ENCODE results near the gene PCYT1B.
"Not testable (repeated sequence)": the region's sequence is repeated elsewhere in the genome, so short reads cannot be mapped to it uniquely, and the experiment has no call there.

Gene PCYT1B

GRCh38 chrX:24662352-24662751 is 15.2 kb upstream of the PCYT1B start:
- POLR2A ChIA-PET = no interaction called here
- DNase-seq (ENCODE audit: extremely low spot score) = no peak
- CTCF ChIA-PET = interaction anchor here (0.8 kb wide), 1 partner anchor 14 kb away, joined by 3 read pairs; no protein-coding TSS in a partner anchor
- TF ChIP-seq BHLHE40 (IDR thresholded peaks at IDR 0.05; ENCODE audit: borderline replicate concordance) (no peak), CTBP1 (IDR thresholded peaks at IDR 0.05; ENCODE audit: borderline replicate concordance) (no peak), TARDBP (IDR thresholded peaks at IDR 0.05) (no peak), HDGF (IDR thresholded peaks at IDR 0.05; ENCODE audit: borderline replicate concordance) (no peak), LEF1 (IDR thresholded peaks at IDR 0.05; ENCODE audit: borderline replicate concordance) (no peak), L3MBTL2 (conservative IDR thresholded peaks at IDR 0.05) (no peak), SP1 (IDR thresholded peaks at IDR 0.05) (no peak), ARNT (IDR thresholded peaks at IDR 0.05) (no peak), ELF4 (IDR thresholded peaks at IDR 0.05) (no peak), PKNOX1 (IDR thresholded peaks at IDR 0.05) (no peak), FOXM1 (IDR thresholded peaks at IDR 0.05; ENCODE audit: borderline replicate concordance) (no peak), ZNF384 (IDR thresholded peaks at IDR 0.05) (no peak), FOXA1 (IDR thresholded peaks at IDR 0.05) (no peak), SUZ12 (IDR thresholded peaks at IDR 0.05) (no peak), FOXK2 (IDR thresholded peaks at IDR 0.05) (no peak), NFRKB (IDR thresholded peaks at IDR 0.05) (no peak)

GRCh38 chrX:24661292-24661691 is 14.1 kb upstream of the PCYT1B start:
- CTCF ChIA-PET = no interaction called here
- no peak for DNase-seq (ENCODE audit: extremely low spot score)
- POLR2A ChIA-PET = no interaction called here
- TF ChIP-seq PKNOX1 (IDR thresholded peaks at IDR 0.05) = no peak
- TF ChIP-seq HDGF (IDR thresholded peaks at IDR 0.05; ENCODE audit: borderline replicate concordance) = no peak
- TF ChIP-seq ARNT (IDR thresholded peaks at IDR 0.05) = no peak
- no peak for TF ChIP-seq FOXK2 (IDR thresholded peaks at IDR 0.05)
- TF ChIP-seq BHLHE40 (IDR thresholded peaks at IDR 0.05; ENCODE audit: borderline replicate concordance) = no peak

GRCh38 chrX:24659646-24660045 is 12.5 kb upstream of the PCYT1B start:
- CTCF ChIA-PET = no interaction called here
- POLR2A ChIA-PET = no interaction called here
- TF ChIP-seq NFRKB (IDR thresholded peaks at IDR 0.05) (no peak), BHLHE40 (IDR thresholded peaks at IDR 0.05; ENCODE audit: borderline replicate concordance) (no peak), LEF1 (IDR thresholded peaks at IDR 0.05; ENCODE audit: borderline replicate concordance) (no peak), FOXM1 (IDR thresholded peaks at IDR 0.05; ENCODE audit: borderline replicate concordance) (no peak), FOXK2 (IDR thresholded peaks at IDR 0.05) (no peak), CTBP1 (IDR thresholded peaks at IDR 0.05; ENCODE audit: borderline replicate concordance) (no peak), PKNOX1 (IDR thresholded peaks at IDR 0.05) (no peak), ZNF384 (IDR thresholded peaks at IDR 0.05) (no peak), ELF4 (IDR thresholded peaks at IDR 0.05) (no peak), SP1 (IDR thresholded peaks at IDR 0.05) (no peak), TARDBP (IDR thresholded peaks at IDR 0.05) (no peak), FOXA1 (IDR thresholded peaks at IDR 0.05) (no peak)
- DNase-seq (ENCODE audit: extremely low spot score) = no peak

- TF ChIP-seq ARNT (IDR thresholded peaks at IDR 0.05) (no peak), FOXK2 (IDR thresholded peaks at IDR 0.05) (no peak), BHLHE40 (IDR thresholded peaks at IDR 0.05; ENCODE audit: borderline replicate concordance) (no peak), L3MBTL2 (conservative IDR thresholded peaks at IDR 0.05) (no peak), CTBP1 (IDR thresholded peaks at IDR 0.05; ENCODE audit: borderline replicate concordance) (no peak), TARDBP (IDR thresholded peaks at IDR 0.05) (no peak), FOXA1 (IDR thresholded peaks at IDR 0.05) (no peak)
- no peak for DNase-seq (ENCODE audit: extremely low spot score)
- POLR2A ChIA-PET = no interaction called here
- CTCF ChIA-PET = no interaction called here
Measured at GRCh38 chrX:24659106-24659505, 12.0 kb upstream of the PCYT1B start.

GRCh38 chrX:24658421-24658820 is 11.3 kb upstream of the PCYT1B start:
- DNase-seq (ENCODE audit: extremely low spot score) = no peak
- ChIA-PET POLR2A (no interaction called here), CTCF (no interaction called here)
- TF ChIP-seq FOXK2 (IDR thresholded peaks at IDR 0.05) (no peak), L3MBTL2 (conservative IDR thresholded peaks at IDR 0.05) (no peak), FOXM1 (IDR thresholded peaks at IDR 0.05; ENCODE audit: borderline replicate concordance) (no peak), ARNT (IDR thresholded peaks at IDR 0.05) (no peak), LEF1 (IDR thresholded peaks at IDR 0.05; ENCODE audit: borderline replicate concordance) (no peak), TARDBP (IDR thresholded peaks at IDR 0.05) (no peak), SUZ12 (IDR thresholded peaks at IDR 0.05) (no peak), SP1 (IDR thresholded peaks at IDR 0.05) (no peak), ELF4 (IDR thresholded peaks at IDR 0.05) (no peak), BHLHE40 (IDR thresholded peaks at IDR 0.05; ENCODE audit: borderline replicate concordance) (no peak), NFRKB (IDR thresholded peaks at IDR 0.05) (no peak)

GRCh38 chrX:24657671-24658386 is 10.7 kb upstream of the PCYT1B start:
- DNase-seq (ENCODE audit: extremely low spot score) = no peak
- TF ChIP-seq ZNF384 (IDR thresholded peaks at IDR 0.05) = no peak
- ChIA-PET POLR2A (no interaction called here), CTCF (no interaction called here)

- CTCF ChIA-PET = interaction anchor here (1.3 kb wide), 1 partner anchor 21 kb away, joined by 4 read pairs; no protein-coding TSS in a partner anchor
- POLR2A ChIA-PET; DNase-seq (ENCODE audit: extremely low spot score): not testable (repeated sequence)
Measured at GRCh38 chrX:24655679-24656078, 8.5 kb upstream of the PCYT1B start.

Data from HEK293T (cell line).